Measurements from ENCODE around the gene GBP5.
"Not testable (repeated sequence)": the region's sequence is repeated elsewhere in the genome, so short reads cannot be mapped to it uniquely, and the experiment has no call there.

The GBP5 gene

GRCh38 chr1:89279011-89279466, 6.4 kb upstream of the GBP5 start:
- DNase-seq: no peak

- DNase-seq: no peak
These were observed 5.1 kb upstream of the GBP5 start for GRCh38 chr1:89277725-89278124.

- no peak for DNase-seq
These were observed 4.0 kb upstream of the GBP5 start for GRCh38 chr1:89276690-89277089.

- no peak for DNase-seq
These were observed 1.8 kb upstream of the GBP5 start for GRCh38 chr1:89274411-89274857.

DNA sequence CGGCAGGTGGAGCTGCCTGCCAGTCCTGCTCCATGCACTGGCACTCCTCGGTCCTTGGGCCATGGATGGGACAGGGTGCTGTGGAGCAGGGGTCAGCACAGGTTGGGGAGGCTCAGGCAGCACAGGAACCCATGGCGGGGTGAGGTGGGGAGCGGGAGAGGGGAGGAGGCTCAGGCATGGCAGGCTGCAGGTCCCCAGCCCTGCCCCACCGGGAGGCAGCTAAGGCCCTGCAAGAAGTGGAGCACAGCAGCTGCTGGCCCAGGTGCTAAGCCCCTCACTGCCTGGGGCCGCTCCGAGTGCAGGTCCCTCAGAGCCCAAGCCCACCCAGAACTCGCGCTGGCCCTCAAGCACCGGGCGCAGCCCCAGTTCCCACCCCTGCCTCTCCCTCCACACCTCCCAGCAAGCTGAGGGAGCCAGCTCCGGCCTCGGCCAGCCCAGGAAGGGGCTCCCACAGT, 691 bp upstream of the GBP5 start:
- DNase-seq: no peak

GRCh38 chr1:89271341-89272015, 1.2 kb downstream of the GBP5 start:
- DNase-seq: no peak

DNA sequence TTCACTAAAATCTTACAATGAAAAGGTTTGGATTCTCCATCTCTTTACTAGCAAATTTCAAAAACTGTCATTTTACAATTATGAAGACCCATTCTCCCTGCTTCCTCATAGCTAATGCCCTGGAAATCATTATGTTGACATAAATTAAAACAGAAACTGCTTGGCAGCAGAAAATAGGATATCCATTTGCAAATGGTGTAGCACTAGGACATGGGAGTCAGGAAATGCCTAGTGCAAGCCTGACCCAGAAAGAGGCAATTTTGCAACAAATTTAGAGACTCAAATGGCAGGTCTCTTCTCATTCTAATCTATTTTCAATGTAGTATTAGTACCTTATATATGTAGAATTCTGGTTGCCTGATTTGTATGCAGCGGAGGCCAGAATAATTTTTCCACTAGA, 2.2 kb downstream of the GBP5 start:
- no peak for DNase-seq

- no peak for DNase-seq
These were observed 3.4 kb downstream of the GBP5 start for GRCh38 chr1:89269277-89269676.

- no peak for DNase-seq
These were observed 10.0 kb downstream of the GBP5 start for GRCh38 chr1:89262643-89263042.

- no peak for DNase-seq
These were observed 10.6 kb downstream of the GBP5 start for GRCh38 chr1:89261926-89262515.

- no peak for DNase-seq
These were observed 11.9 kb downstream of the GBP5 start for GRCh38 chr1:89260566-89261255.

- no peak for DNase-seq
These were observed 12.6 kb downstream of the GBP5 start for GRCh38 chr1:89260042-89260441.

DNA sequence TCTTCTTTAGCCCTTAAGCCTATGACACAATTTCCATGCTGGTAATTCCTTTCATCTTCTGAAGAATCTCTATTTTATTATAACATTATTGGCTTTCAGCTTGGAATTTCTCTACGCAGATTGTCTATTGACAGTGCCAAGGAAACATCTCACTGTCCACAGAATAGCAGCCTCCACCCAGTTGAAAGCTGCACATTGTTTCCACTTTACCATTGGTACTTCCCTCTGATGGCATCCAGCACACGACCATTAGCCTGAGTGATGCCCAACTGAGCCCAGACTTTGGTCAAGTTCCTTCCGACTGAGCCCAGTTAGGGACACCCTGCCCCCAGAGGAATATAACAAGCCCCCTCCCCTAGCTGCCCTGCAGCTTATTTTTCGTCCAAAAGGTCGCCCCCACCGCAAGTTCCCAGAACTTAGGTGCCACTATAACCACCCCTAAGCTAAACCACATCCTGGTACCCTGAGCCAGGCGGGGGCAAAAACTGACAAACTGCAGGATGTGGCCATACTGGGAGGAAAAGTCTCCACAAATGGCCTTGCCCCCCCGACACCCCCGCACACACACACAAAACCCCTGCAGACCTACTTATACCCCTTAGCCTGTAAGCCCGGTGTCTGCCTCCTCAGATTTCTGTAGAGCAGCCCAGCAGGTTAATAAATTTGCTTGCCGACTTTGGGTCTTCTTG, 13.2 kb downstream of the GBP5 start:
- DNase-seq: no peak

GRCh38 chr1:89257041-89257440, 15.6 kb downstream of the GBP5 start:
- DNase-seq: no peak

DNA sequence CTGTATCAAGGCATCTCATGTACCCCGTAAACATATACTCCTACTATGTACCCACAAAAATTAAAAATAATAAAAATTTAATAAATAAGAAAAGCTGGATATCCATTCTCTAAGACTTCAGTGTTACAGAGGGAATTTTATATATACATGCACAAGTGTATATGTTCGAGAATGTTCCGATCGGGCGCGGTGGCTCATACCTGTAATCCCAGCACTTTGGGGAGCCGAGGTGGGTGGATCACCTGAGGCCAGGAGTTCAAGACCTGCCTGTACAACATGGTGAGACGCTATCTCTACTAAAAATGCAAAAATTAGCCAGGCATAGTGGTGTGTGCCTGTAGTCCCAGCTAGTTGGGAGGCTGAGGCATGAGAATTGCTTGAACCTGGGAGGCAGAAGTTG, 17.1 kb downstream of the GBP5 start:
- DNase-seq: not testable (repeated sequence)

DNA sequence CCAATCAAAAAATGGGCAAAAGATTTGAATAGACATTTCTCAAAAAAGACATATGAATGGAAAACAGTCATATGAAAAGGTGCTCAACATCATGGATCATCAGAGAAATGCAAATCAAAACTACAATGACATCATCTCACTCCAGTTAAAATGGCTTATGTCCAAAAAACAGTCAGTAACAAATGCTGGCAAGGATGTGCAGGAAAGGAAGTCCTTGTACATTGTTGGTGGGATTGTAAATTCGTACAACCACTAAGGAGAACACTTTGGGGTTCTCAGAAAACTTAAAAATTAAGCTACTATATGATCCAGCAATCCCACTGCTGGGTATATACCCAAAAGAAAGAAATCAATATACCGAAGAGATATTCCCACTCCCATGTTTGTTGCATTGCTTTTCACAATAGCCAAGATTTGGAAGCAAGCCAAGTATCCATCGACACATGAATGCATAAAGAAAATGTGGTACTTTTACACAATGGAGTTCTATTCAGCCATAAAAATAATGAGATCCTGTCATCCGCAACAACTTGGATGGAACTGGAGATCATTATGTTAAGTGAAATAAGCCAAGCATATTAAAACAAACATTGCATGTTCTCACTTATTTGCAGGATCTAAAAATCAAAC, 17.9 kb downstream of the GBP5 start:
- DNase-seq: no peak

DNA sequence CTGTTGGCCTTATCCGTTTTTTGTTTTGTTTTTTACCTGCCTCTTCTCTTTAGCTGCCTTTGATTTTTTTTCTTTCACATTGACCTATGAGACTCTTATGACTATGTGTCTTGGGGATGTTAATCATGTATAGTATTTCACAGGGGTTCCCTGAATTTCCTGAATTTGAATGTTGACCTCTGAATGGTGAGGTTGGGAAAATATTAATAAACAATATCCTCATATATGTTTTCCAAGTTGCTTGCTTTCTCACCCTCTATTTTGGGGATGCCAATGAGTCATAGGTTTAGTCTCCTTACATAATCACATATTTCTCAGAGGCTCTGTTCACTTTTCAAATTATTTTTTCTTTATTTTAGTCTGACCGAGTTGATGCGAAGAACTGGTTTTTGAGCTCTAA, 29.6 kb downstream of the GBP5 start:
- no peak for DNase-seq
